Activated CD8-positive, alpha-beta memory T cell treated with anti-CD3 and anti-CD28 coated beads for 4 hours (primary cell): ENCODE data around the gene TCTN2.

Experiments used
- DNase-seq, 2 donors: peaks; one replicate each; pipeline ENCODE4 v3.0.0-alpha.2; 2020; ENCODE audit warnings: low read depth in 2 of 2

The TCTN2 gene

GRCh38 chr12:123686636-123687190, 15.8 kb downstream of the TCTN2 start:
- no peak for DNase-seq

GRCh38 chr12:123690191-123690840, 19.4 kb downstream of the TCTN2 start:
- DNase-seq, result no peak

- DNase-seq, result no peak
Observed at GRCh38 chr12:123696207-123696606, 25.3 kb downstream of the TCTN2 start.

- DNase-seq, result no peak
Observed at GRCh38 chr12:123696646-123697045, 25.7 kb downstream of the TCTN2 start.

- DNase-seq, result no peak
Observed at GRCh38 chr12:123705935-123706334, 35.0 kb downstream of the TCTN2 start.

- no peak for DNase-seq
Observed at GRCh38 chr12:123707466-123707865, 36.6 kb downstream of the TCTN2 start.

GRCh38 chr12:123712780-123713319, 41.9 kb downstream of the TCTN2 start:
- no peak for DNase-seq

GRCh38 chr12:123713398-123713797, 42.5 kb downstream of the TCTN2 start:
- DNase-seq, result no peak

GRCh38 chr12:123713823-123714585, 43.1 kb downstream of the TCTN2 start:
- DNase-seq, result no peak

- DNase-seq, result no peak
Observed at GRCh38 chr12:123715195-123715594, 44.3 kb downstream of the TCTN2 start.

GRCh38 chr12:123717350-123717749, 46.4 kb downstream of the TCTN2 start:
- DNase-seq, result no peak

- DNase-seq, result no peak
Observed at GRCh38 chr12:123720141-123720814, 49.4 kb downstream of the TCTN2 start.

- DNase-seq, result no peak
Observed at GRCh38 chr12:123721245-123721644, 50.3 kb downstream of the TCTN2 start.

- no peak for DNase-seq
Observed at GRCh38 chr12:123723011-123723410, 52.1 kb downstream of the TCTN2 start.

- DNase-seq, result no peak
Observed at GRCh38 chr12:123723765-123724164, 52.9 kb downstream of the TCTN2 start.

GRCh38 chr12:123726244-123726643, 55.3 kb downstream of the TCTN2 start:
- no peak for DNase-seq

GRCh38 chr12:123726962-123727361, 56.0 kb downstream of the TCTN2 start:
- DNase-seq, result no peak

- no peak for DNase-seq
Observed at GRCh38 chr12:123727878-123728277, 57.0 kb downstream of the TCTN2 start.

GRCh38 chr12:123731596-123731995, 60.7 kb downstream of the TCTN2 start:
- no peak for DNase-seq

- no peak for DNase-seq
Observed at GRCh38 chr12:123732251-123732650, 61.3 kb downstream of the TCTN2 start.

- DNase-seq, result no peak
Observed at GRCh38 chr12:123733229-123733628, 62.3 kb downstream of the TCTN2 start.

GRCh38 chr12:123734268-123734667, 63.4 kb downstream of the TCTN2 start:
- no peak for DNase-seq
